Mesothelial cell of epicardium (in vitro differentiated cells): ENCODE data around the gene SSR1. TPM values are rescaled to one million over a fixed set of nuclear protein-coding genes. Genes with fewer than 3 reads are reported as not detected.
A peak's percentile ranks its signal among the peaks of the same experiment; 100 is the strongest.

Source experiments
- DNase-seq, 2 experiments: peaks; one replicate each; pipeline ENCODE4 v3.0.0; 2021; ENCODE audit warnings: low spot score in 2 of 2; ENCODE audit not compliant: unreplicated experiment in 2 of 2
- H3K27ac Mint-ChIP-seq: 2 replicates; pipeline ENCODE4 v1.8.0; 2021; ENCODE audit warnings: mixed read lengths
- H3K27me3 Mint-ChIP-seq: 2 replicates; pipeline ENCODE4 v1.8.0; 2021; ENCODE audit warnings: low read depth, mixed read lengths
- H3K36me3 Mint-ChIP-seq: 2 replicates; pipeline ENCODE4 v1.8.0; 2021; ENCODE audit warnings: mixed read lengths
- H3K4me1 Mint-ChIP-seq: 2 replicates; pipeline ENCODE4 v1.8.0; 2021; ENCODE audit warnings: mixed read lengths
- H3K4me3 Mint-ChIP-seq: 2 replicates; pipeline ENCODE4 v1.8.0; 2021; ENCODE audit warnings: mild to moderate bottlenecking, moderate library complexity, mixed read lengths
- H3K9me3 Mint-ChIP-seq: 2 replicates; pipeline ENCODE4 v1.8.0; 2021; ENCODE audit warnings: mixed read lengths
- total RNA-seq: library from RNA; stranded (reverse); gene quantifications from 3 replicates; pipeline ENCODE4 v1.2.1, GENCODE V29; 2021
- TF ChIP-seq, protein P1 (sequence below): fragments of 200-600 bp; sonication (generic); IDR thresholded peaks from one replicate; pipeline ENCODE4 v1.5.0; 2021; ENCODE audit warnings: antibody characterized with exemption; ENCODE audit not compliant: unreplicated experiment

The SSR1 gene
- total RNA-seq, 1 donor from 2014 or later = 115 TPM

- peak overlapping the region; percentile 95 for H3K27ac Mint-ChIP-seq
- no peaks in the 10 kb centered on the region for H3K9me3 Mint-ChIP-seq
- no peaks in the 10 kb centered on the region for H3K36me3 Mint-ChIP-seq
- peak overlapping the region; percentile 83 for H3K4me3 Mint-ChIP-seq
- TF ChIP-seq, protein P1, sequence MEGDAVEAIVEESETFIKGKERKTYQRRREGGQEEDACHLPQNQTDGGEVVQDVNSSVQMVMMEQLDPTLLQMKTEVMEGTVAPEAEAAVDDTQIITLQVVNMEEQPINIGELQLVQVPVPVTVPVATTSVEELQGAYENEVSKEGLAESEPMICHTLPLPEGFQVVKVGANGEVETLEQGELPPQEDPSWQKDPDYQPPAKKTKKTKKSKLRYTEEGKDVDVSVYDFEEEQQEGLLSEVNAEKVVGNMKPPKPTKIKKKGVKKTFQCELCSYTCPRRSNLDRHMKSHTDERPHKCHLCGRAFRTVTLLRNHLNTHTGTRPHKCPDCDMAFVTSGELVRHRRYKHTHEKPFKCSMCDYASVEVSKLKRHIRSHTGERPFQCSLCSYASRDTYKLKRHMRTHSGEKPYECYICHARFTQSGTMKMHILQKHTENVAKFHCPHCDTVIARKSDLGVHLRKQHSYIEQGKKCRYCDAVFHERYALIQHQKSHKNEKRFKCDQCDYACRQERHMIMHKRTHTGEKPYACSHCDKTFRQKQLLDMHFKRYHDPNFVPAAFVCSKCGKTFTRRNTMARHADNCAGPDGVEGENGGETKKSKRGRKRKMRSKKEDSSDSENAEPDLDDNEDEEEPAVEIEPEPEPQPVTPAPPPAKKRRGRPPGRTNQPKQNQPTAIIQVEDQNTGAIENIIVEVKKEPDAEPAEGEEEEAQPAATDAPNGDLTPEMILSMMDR = no peak
- no peak for DNase-seq
- peaks cover 21% of the 10 kb centered on the region for H3K4me1 Mint-ChIP-seq
- H3K27me3 Mint-ChIP-seq = no peaks in the 10 kb centered on the region
These were observed 52.5 kb downstream of the SSR1 start for GRCh38 chr6:7260291-7261031.

- no peaks in the 10 kb centered on the region for H3K9me3 Mint-ChIP-seq
- H3K27ac Mint-ChIP-seq = peak overlapping the region; percentile 39
- TF ChIP-seq, protein P1 = no peak
- H3K27me3 Mint-ChIP-seq = no peaks in the 10 kb centered on the region
- no peak overlapping the region for H3K4me3 Mint-ChIP-seq
- peaks cover 21% of the 10 kb centered on the region for H3K4me1 Mint-ChIP-seq
- no peaks in the 10 kb centered on the region for H3K36me3 Mint-ChIP-seq
- DNase-seq = no peak
These were observed 54.7 kb downstream of the SSR1 start for GRCh38 chr6:7258231-7258763.

DNA sequence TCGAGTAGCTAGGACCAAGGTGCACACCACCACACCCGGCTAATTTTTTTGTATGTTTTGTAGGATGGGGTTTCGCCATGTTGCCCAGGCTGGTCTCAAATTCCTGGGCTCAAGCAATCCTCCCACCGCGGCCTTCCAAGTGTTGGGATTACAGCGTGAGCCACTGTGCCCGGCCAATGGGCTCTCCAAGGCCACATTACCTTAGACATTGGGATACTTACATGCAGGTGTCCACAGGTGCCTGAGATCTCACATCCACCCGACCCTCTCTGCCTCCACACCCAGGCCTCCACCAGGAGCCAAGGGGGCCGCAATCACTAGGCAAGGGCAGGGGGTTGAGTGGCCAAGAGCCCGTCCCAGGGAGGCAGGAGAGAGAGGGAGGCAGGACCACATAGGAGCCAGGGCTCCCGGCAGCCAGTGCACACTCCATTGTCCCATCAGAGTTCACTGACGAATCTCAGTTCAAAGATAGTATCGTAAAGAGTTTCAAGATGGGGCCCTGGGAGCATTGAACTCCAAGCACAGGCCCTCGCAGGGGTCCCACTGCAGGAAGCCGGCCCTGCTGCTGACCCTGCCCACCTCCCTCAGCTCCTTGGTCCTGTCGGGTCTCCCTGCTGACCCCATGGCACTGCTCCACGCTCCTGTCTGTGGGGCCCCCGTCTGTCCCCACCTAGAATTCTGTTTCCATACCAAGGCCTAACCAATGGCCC lies 55.3 kb downstream of the SSR1 start:
- Mint-ChIP-seq H3K4me1 (peaks cover 21% of the 10 kb centered on the region), H3K27ac (no peak overlapping the region), H3K36me3 (no peaks in the 10 kb centered on the region), H3K27me3 (no peaks in the 10 kb centered on the region), H3K4me3 (no peak overlapping the region), H3K9me3 (no peaks in the 10 kb centered on the region)
- no peak for DNase-seq
- TF ChIP-seq, protein P1 = no peak

DNA sequence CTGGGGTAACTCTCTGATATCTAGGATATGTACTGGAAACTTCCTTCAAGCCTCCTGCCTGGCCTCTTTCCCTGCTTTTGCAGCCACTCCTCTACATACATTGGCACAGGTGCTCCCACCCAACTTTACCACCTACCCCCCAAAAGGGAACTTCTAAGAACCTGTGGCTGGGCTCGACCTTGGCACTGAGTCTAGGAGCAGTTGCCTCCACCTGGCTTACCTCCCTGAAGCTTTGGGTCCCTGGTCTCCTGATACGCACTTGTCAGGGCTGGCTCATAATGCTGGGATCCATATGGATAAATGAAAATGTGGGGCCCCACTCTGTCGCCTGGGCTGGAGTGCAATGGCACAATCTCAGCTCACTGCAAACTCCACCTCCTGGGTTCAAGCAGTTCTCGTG lies 56.2 kb downstream of the SSR1 start:
- H3K27ac Mint-ChIP-seq = no peak overlapping the region
- H3K4me1 Mint-ChIP-seq = peaks cover 15% of the 10 kb centered on the region
- H3K4me3 Mint-ChIP-seq = no peak overlapping the region
- TF ChIP-seq, protein P1 = no peak
- no peak for DNase-seq
- no peaks in the 10 kb centered on the region for H3K36me3 Mint-ChIP-seq
- no peaks in the 10 kb centered on the region for H3K27me3 Mint-ChIP-seq
- no peaks in the 10 kb centered on the region for H3K9me3 Mint-ChIP-seq

GRCh38 chr6:7255918-7256317 lies 57.1 kb downstream of the SSR1 start:
- DNase-seq = no peak
- Mint-ChIP-seq H3K4me1 (peaks cover 10% of the 10 kb centered on the region), H3K36me3 (no peaks in the 10 kb centered on the region), H3K27ac (no peak overlapping the region), H3K9me3 (no peaks in the 10 kb centered on the region), H3K27me3 (no peaks in the 10 kb centered on the region), H3K4me3 (no peak overlapping the region)
- TF ChIP-seq, protein P1 = no peak
